A673 (cell line): ENCODE results near the gene NRAP.

Source experiments
- CTCF ChIP-seq: fragments of 300-800, 200-600 bp; sonication (generic); conservative IDR thresholded peaks from 2 replicates; pipeline ENCODE4 v1.5.1; 2017; ENCODE audit warnings: low read depth, mild to moderate bottlenecking, antibody characterized with exemption, low read length, moderate library complexity, mixed read lengths
- EZH2 ChIP-seq: fragments of 200-600 bp; sonication (generic); IDR thresholded peaks from 2 replicates; pipeline ENCODE4 v1.6.1; 2017; ENCODE audit warnings: borderline replicate concordance, low read depth, mild to moderate bottlenecking, mixed read lengths, antibody characterized with exemption, low read length; ENCODE audit not compliant: poor library complexity, severe bottlenecking

- TF ChIP-seq EZH2 = no peak
- TF ChIP-seq CTCF = no peak
Measured at GRCh38 chr10:113708640-113709039, 44.8 kb upstream of the NRAP start.
